ENCODE measurements around the gene KLHL29.

The KLHL29 gene

GRCh38 chr2:23625726-23626125 lies 240.7 kb downstream of the KLHL29 start:
- no peak for DNase-seq
- Histone ChIP-seq H3K9me3 (peaks cover 3% of the 10 kb centered on the region; the same call in 1 of the 2 replicates), H3K36me3 (no peaks in the 10 kb centered on the region), H3K4me1 (peaks cover 9% of the 10 kb centered on the region), H3K4me3 (ENCODE audit: low read depth, low read length) (no peak overlapping the region), H3K27me3 (no peaks in the 10 kb centered on the region)
- TF ChIP-seq, protein P1, sequence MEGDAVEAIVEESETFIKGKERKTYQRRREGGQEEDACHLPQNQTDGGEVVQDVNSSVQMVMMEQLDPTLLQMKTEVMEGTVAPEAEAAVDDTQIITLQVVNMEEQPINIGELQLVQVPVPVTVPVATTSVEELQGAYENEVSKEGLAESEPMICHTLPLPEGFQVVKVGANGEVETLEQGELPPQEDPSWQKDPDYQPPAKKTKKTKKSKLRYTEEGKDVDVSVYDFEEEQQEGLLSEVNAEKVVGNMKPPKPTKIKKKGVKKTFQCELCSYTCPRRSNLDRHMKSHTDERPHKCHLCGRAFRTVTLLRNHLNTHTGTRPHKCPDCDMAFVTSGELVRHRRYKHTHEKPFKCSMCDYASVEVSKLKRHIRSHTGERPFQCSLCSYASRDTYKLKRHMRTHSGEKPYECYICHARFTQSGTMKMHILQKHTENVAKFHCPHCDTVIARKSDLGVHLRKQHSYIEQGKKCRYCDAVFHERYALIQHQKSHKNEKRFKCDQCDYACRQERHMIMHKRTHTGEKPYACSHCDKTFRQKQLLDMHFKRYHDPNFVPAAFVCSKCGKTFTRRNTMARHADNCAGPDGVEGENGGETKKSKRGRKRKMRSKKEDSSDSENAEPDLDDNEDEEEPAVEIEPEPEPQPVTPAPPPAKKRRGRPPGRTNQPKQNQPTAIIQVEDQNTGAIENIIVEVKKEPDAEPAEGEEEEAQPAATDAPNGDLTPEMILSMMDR (IDR thresholded peaks at IDR 0.05; ENCODE audit: low read depth, low read length): no peak

DNA sequence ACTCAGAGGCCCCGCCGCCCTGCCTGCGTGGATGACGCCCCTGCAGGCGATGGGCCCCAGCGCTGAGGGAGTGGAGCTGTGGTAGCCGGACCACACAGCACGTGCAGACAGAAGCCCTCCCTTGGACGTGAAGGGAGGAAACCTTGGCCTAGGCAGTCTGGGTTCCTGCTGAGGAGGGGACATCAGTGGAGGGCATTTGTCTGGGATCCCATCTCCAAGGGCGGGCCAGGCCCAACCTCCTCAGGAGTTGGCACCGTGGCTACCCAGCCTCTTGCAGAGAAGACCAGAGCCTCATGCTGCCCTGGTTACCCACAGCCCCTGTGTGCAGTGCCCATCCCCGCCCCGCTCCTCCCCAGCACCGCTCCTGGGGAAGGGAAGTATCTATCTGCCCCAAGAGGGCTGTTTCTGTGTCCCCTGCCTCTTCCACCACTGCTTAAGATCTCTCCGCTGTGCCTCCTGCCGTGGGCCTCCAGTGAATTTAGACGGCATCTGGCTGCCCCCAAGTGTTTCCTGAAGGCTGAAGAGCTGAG lies 241.8 kb downstream of the KLHL29 start:
- Histone ChIP-seq H3K27me3 (no peaks in the 10 kb centered on the region), H3K4me1 (peaks cover 1% of the 10 kb centered on the region), H3K4me3 (ENCODE audit: low read depth, low read length) (no peak overlapping the region), H3K36me3 (no peaks in the 10 kb centered on the region), H3K9me3 (peaks cover 3% of the 10 kb centered on the region; the same call in 1 of the 2 replicates)
- no peak for DNase-seq
- TF ChIP-seq, protein P1 (IDR thresholded peaks at IDR 0.05; ENCODE audit: low read depth, low read length): no peak

- no peaks in the 10 kb centered on the region for H3K36me3 ChIP-seq
- no peaks in the 10 kb centered on the region for H3K27me3 ChIP-seq
- no peaks in the 10 kb centered on the region for H3K4me1 ChIP-seq
- peaks cover 3% of the 10 kb centered on the region; the same call in 1 of the 2 replicates for H3K9me3 ChIP-seq
- no peak for DNase-seq
- no peak overlapping the region for H3K4me3 ChIP-seq (ENCODE audit: low read depth, low read length)
- TF ChIP-seq, protein P1 (IDR thresholded peaks at IDR 0.05; ENCODE audit: low read depth, low read length): no peak
These were observed 242.4 kb downstream of the KLHL29 start for GRCh38 chr2:23627236-23628009.

DNA sequence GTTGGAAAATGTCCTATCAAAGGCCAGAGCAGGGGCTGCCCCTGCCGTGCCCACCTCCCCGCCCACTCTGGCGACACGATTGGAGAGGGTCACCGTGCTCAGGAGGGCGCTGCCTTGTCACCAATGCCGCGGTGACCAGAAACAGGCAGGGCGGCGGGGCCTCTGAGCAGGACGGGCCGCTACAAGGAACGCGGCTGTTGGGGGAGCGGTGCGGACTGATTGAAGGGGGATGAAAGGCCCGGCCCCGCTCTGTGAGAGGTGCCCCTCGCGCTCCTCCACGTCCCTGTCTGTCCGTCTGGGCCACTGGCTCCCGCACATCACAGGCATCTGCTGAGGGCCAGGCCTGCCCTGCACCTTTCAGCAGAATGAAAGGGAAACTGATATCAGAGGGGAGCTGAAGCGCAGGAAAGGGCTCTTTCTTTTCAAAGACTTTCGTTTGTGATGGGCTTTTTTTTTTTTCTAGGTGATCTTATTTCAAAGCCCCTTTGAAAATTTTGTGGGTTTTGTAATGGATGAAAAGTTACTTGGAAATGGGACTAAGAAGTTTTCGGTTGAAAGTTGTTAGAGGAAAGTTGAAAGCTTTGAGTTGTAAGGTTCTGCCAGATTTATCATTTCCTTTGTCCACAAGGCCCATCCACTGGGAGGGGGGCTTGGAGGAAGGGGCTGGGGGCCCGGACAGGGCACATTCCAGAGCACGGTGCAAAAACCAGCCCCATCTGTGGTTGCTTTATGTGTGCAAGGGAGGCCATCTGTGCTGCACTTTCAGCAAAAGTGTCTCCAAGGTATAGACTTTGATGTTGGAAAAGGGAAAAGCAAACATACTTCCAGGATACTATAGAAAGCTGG lies 244.2 kb downstream of the KLHL29 start:
- Histone ChIP-seq H3K4me1 (no peaks in the 10 kb centered on the region), H3K27me3 (no peaks in the 10 kb centered on the region), H3K9me3 (peaks cover 3% of the 10 kb centered on the region; the same call in 1 of the 2 replicates), H3K4me3 (ENCODE audit: low read depth, low read length) (no peak overlapping the region), H3K36me3 (no peaks in the 10 kb centered on the region)
- TF ChIP-seq, protein P1 (IDR thresholded peaks at IDR 0.05; ENCODE audit: low read depth, low read length): no peak
- no peak for DNase-seq

DNA sequence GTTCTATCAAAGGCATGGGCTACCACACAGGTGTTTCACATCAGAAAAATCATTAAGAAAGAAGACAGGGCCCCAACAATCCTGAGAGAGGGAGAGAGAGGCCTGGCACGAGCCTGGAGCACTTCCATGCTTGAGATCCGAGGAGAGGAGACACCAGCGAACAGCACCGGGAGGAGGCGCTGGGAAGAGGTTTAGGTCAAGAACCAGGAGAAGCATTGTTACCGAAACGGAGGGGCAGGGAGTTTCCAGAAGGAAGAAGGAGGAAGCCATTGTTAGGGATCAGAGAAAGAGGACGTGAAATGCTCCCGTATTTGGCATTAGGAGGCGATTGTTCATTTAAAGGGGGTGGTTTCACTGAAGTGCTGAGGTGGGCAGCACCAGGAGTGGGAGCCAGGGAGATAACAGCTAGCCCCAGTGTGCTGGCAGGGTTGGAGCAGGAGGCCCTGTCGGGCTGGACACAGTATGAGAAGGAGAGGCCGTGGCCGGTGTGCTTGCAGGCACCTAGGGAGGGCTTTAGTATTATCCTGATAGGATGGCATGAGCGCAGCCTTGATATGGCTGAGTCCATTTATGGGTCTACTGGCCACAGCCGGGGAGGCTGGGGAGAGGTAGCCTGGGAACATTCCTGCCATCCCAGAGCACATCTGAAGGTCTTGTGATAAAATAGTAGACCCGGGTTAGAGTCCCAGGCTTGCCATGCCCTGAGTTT lies 244.9 kb downstream of the KLHL29 start:
- no peaks in the 10 kb centered on the region for H3K36me3 ChIP-seq
- no peaks in the 10 kb centered on the region for H3K4me1 ChIP-seq
- H3K4me3 ChIP-seq (ENCODE audit: low read depth, low read length): no peak overlapping the region
- H3K9me3 ChIP-seq: no peaks in the 10 kb centered on the region
- no peak for DNase-seq
- no peaks in the 10 kb centered on the region for H3K27me3 ChIP-seq
- TF ChIP-seq, protein P1 (IDR thresholded peaks at IDR 0.05; ENCODE audit: low read depth, low read length): no peak
